Neural progenitor cell (in vitro differentiated cells): ENCODE data around the gene MYO9B. TPM values are rescaled to one million over a fixed set of nuclear protein-coding genes. Genes with fewer than 3 reads are reported as not detected.

Experiments
- DNase-seq: peaks from one replicate; pipeline ENCODE4 v3.0.0-alpha.2; 2016; ENCODE audit warnings: low spot score
- H2AFZ ChIP-seq: fragments of 200-600 bp; sonication (generic); replicated peaks from 2 replicates; pipeline ENCODE4 v1.6.1; 2016; ENCODE audit warnings: antibody characterized with exemption
- H3F3A ChIP-seq: fragments of 200-600 bp; sonication (generic); 2 replicates; pipeline ENCODE4 v1.6.1; 2016; ENCODE audit warnings: antibody characterized with exemption, low read depth
- H3K27ac ChIP-seq: fragments of 200-600 bp; sonication (generic); 2 replicates; pipeline ENCODE4 v1.5.1; 2016; ENCODE audit warnings: mild to moderate bottlenecking
- H3K27me3 ChIP-seq: fragments of 200-600 bp; sonication (generic); 2 replicates; pipeline ENCODE4 v1.6.1; 2016; ENCODE audit warnings: mild to moderate bottlenecking, moderate library complexity
- H3K36me3 ChIP-seq: fragments of 200-600 bp; sonication (generic); 2 replicates; pipeline ENCODE4 v1.5.1; 2016
- H3K4me1 ChIP-seq: fragments of 200-600 bp; sonication (generic); 2 replicates; pipeline ENCODE4 v1.6.1; 2016; ENCODE audit warnings: mixed run types
- H3K4me2 ChIP-seq: fragments of 200-600 bp; sonication (generic); 2 replicates; pipeline ENCODE4 v1.6.1; 2016
- H3K4me3 ChIP-seq: fragments of 200-600 bp; sonication (generic); 2 replicates; pipeline ENCODE4 v1.5.1; 2016
- H3K79me2 ChIP-seq: fragments of 200-600 bp; sonication (generic); 2 replicates; pipeline ENCODE4 v1.6.1; 2016; ENCODE audit warnings: low read depth
- H3K9ac ChIP-seq: fragments of 200-600 bp; sonication (generic); 2 replicates; pipeline ENCODE4 v1.6.1; 2016
- H3K9me3 ChIP-seq: fragments of 200-600 bp; sonication (generic); 2 replicates; pipeline ENCODE4 v1.5.1; 2016; ENCODE audit warnings: low read depth
- H4K20me1 ChIP-seq: fragments of 200-600 bp; sonication (generic); 2 replicates; pipeline ENCODE4 v1.6.1; 2016; ENCODE audit warnings: low read depth
- H3K27ac Mint-ChIP-seq: 3 replicates; pipeline ENCODE4 v1.8.0; 2021; ENCODE audit warnings: mixed read lengths
- H3K27me3 Mint-ChIP-seq: 2 replicates; pipeline ENCODE4 v1.8.0; 2022; ENCODE audit warnings: low read depth, mild to moderate bottlenecking, inconsistent platforms, moderate library complexity, mixed read lengths; ENCODE audit not compliant: insufficient read depth
- H3K36me3 Mint-ChIP-seq: 3 replicates; pipeline ENCODE4 v1.8.0; 2021; ENCODE audit warnings: mixed read lengths
- H3K4me1 Mint-ChIP-seq: 3 replicates; pipeline ENCODE4 v1.8.0; 2021; ENCODE audit warnings: mixed read lengths
- H3K4me3 Mint-ChIP-seq: 3 replicates; pipeline ENCODE4 v1.8.0; 2021; ENCODE audit warnings: mild to moderate bottlenecking, moderate library complexity, mixed read lengths
- H3K9me3 Mint-ChIP-seq: 3 replicates; pipeline ENCODE4 v1.8.0; 2020; ENCODE audit warnings: mixed read lengths
- CTCF ChIP-seq: fragments of 200-600 bp; sonication (generic); IDR thresholded peaks from 2 replicates; pipeline ENCODE4 v1.5.1; 2017; ENCODE audit warnings: antibody characterized with exemption, mild to moderate bottlenecking
- EZH2 ChIP-seq: fragments of 200-600 bp; sonication (generic); IDR thresholded peaks from 2 replicates; pipeline ENCODE4 v1.6.1; 2017; ENCODE audit warnings: antibody characterized with exemption, mild to moderate bottlenecking, moderate library complexity
- EZH2phosphoT487 ChIP-seq: fragments of 200-600 bp; sonication (generic); IDR thresholded peaks from 2 replicates; pipeline ENCODE4 v1.6.1; 2017; ENCODE audit warnings: antibody characterized with exemption
- total RNA-seq: library from RNA; depleted of rRNA; stranded (reverse); fragments of >200 nt; gene quantifications from 2 replicates; pipeline ENCODE4 v1.2.3, GENCODE V29; 2015; ENCODE audit warnings: low replicate concordance

MYO9B gene
- total RNA-seq, 1 donor from 2014 or later: 38.5 TPM

DNA sequence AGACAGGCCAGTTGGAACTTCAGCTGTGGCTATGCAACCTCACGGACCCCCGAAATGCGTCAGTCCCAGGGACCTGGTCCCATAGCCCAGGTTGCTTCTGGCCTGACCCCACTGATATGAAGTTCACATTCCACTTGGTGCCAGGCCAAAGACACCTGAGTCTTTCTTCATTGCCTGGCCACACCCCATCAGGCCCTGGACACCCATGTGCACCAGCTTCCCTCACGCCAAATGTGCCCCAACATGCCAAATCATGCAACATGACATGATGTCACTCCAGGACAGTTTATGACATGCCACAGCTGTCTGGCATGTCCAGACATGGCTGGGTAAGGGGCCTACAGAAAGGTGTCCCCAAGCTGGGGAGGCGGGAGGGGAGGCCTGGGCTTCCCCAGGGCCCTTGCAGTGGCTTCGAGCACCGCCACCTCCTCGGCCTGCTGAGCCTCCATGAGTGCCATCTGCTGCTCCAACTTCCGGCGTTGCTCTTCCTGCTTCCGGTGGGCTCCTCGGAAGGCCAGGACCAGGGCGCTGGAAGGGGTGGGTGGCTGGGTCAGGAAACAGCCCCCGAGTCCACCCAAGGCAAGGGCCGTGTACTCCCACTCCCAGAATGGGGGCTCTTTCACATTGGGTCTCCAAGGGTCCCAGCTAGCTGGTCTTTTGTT is 174.4 kb downstream of the MYO9B start:
- no peaks in the 10 kb centered on the region for H3K36me3 ChIP-seq
- H3K9ac ChIP-seq: no peak overlapping the region
- Mint-ChIP-seq H3K4me1 (peaks cover 37% of the 10 kb centered on the region), H3K4me3 (no peak overlapping the region), H3K27ac (no peak overlapping the region), H3K27me3 (peaks cover 9% of the 10 kb centered on the region), H3K9me3 (peaks cover 2% of the 10 kb centered on the region), H3K36me3 (no peaks in the 10 kb centered on the region)
- H3K9me3 ChIP-seq: no peaks in the 10 kb centered on the region
- H3K79me2 ChIP-seq: peaks cover 3% of the 10 kb centered on the region
- no peak overlapping the region for H3K27ac ChIP-seq
- H3K27me3 ChIP-seq: no peaks in the 10 kb centered on the region
- peaks cover 24% of the 10 kb centered on the region for H3K4me1 ChIP-seq
- no peaks in the 10 kb centered on the region for H4K20me1 ChIP-seq
- DNase-seq: no peak
- TF ChIP-seq EZH2phosphoT487: no peak
- H3F3A ChIP-seq: peaks cover 31% of the 10 kb centered on the region
- H3K4me3 ChIP-seq: no peak overlapping the region
- no peak overlapping the region for H3K4me2 ChIP-seq
- no peak overlapping the region for H2AFZ ChIP-seq

DNA sequence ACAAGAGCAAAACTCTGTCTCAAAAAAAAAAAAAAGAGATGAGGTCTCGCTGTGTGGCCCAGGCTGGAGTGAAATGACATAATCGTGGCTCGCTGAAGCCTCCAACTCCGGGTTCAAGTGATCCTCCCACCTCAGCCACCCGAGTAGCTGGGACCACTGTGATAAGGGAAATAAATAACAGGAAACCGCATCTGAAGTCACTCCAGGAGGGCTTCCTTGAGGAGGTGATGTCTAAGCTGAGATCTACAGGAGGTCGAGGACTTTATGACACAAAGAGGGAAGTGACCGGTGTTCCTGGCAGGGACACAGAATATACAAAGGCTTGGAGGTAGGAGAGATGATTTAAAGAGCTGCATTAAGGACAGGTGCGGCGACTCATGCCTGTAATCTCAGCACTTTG is 179.1 kb downstream of the MYO9B start:
- no peak overlapping the region for H3K9ac ChIP-seq
- no peak overlapping the region for H3K4me2 ChIP-seq
- H3F3A ChIP-seq: no peaks in the 10 kb centered on the region
- DNase-seq: no peak
- H3K4me1 ChIP-seq: no peaks in the 10 kb centered on the region
- Mint-ChIP-seq H3K27ac (no peak overlapping the region), H3K9me3 (no peaks in the 10 kb centered on the region), H3K4me1 (peaks cover 7% of the 10 kb centered on the region), H3K4me3 (no peak overlapping the region), H3K36me3 (no peaks in the 10 kb centered on the region), H3K27me3 (peaks cover 10% of the 10 kb centered on the region)
- no peaks in the 10 kb centered on the region for H3K9me3 ChIP-seq
- no peak for TF ChIP-seq EZH2
- TF ChIP-seq CTCF: no peak
- no peak for TF ChIP-seq EZH2phosphoT487
- no peaks in the 10 kb centered on the region for H3K36me3 ChIP-seq
- no peak overlapping the region for H3K4me3 ChIP-seq
- no peaks in the 10 kb centered on the region for H3K79me2 ChIP-seq
- no peaks in the 10 kb centered on the region for H4K20me1 ChIP-seq
- no peak overlapping the region for H3K27ac ChIP-seq
- H2AFZ ChIP-seq: no peak overlapping the region
- no peaks in the 10 kb centered on the region for H3K27me3 ChIP-seq

DNA sequence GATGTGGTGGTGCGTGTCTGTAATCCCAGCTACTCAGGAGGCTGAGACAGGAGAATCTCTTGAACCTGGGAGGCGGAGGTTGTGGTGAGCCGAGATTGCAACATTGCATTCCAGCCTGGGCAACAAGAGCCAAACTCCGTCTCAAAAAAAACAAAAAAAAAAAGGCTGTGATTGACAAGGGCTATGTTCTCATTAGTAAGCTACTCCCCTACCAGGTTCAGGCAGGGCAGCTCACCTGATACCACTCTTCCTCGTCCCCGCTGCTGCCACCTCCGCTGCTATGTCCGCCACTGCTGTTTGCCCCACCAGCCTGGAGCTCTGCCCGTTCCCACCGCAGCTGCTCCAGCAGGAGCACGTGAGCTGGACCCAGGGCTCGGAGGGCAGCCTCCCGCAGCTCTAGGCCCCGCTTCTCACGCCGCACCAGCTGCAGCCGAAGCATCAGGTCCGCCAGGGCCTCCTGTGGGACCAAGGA is 179.6 kb downstream of the MYO9B start:
- no peak overlapping the region for H2AFZ ChIP-seq
- H3K27ac ChIP-seq: no peak overlapping the region
- no peak overlapping the region for H3K9ac ChIP-seq
- Mint-ChIP-seq H3K27me3 (peaks cover 8% of the 10 kb centered on the region), H3K4me3 (no peak overlapping the region), H3K9me3 (no peaks in the 10 kb centered on the region), H3K36me3 (no peaks in the 10 kb centered on the region), H3K4me1 (peaks cover 3% of the 10 kb centered on the region), H3K27ac (no peak overlapping the region)
- H4K20me1 ChIP-seq: no peaks in the 10 kb centered on the region
- H3K4me1 ChIP-seq: no peaks in the 10 kb centered on the region
- no peaks in the 10 kb centered on the region for H3K27me3 ChIP-seq
- no peak overlapping the region for H3K4me3 ChIP-seq
- DNase-seq: no peak
- no peaks in the 10 kb centered on the region for H3K36me3 ChIP-seq
- no peaks in the 10 kb centered on the region for H3K9me3 ChIP-seq
- H3K4me2 ChIP-seq: no peak overlapping the region
- no peaks in the 10 kb centered on the region for H3F3A ChIP-seq
- no peaks in the 10 kb centered on the region for H3K79me2 ChIP-seq
- TF ChIP-seq CTCF (no peak), EZH2 (no peak), EZH2phosphoT487 (no peak)

GRCh38 chr19:17256130-17256529 is 180.6 kb downstream of the MYO9B start:
- H3F3A ChIP-seq: no peaks in the 10 kb centered on the region
- Mint-ChIP-seq H3K4me1 (peaks cover 9% of the 10 kb centered on the region), H3K27me3 (peaks cover 9% of the 10 kb centered on the region), H3K27ac (no peak overlapping the region), H3K9me3 (no peaks in the 10 kb centered on the region), H3K4me3 (no peak overlapping the region), H3K36me3 (no peaks in the 10 kb centered on the region)
- H3K36me3 ChIP-seq: no peaks in the 10 kb centered on the region
- H3K79me2 ChIP-seq: no peaks in the 10 kb centered on the region
- no peaks in the 10 kb centered on the region for H3K27me3 ChIP-seq
- no peaks in the 10 kb centered on the region for H3K4me1 ChIP-seq
- H3K9me3 ChIP-seq: no peaks in the 10 kb centered on the region
- H4K20me1 ChIP-seq: no peaks in the 10 kb centered on the region
- no peak for TF ChIP-seq EZH2phosphoT487
- TF ChIP-seq EZH2: no peak
- TF ChIP-seq CTCF: no peak
- H3K27ac ChIP-seq: no peak overlapping the region
- no peak overlapping the region for H2AFZ ChIP-seq
- no peak overlapping the region for H3K4me2 ChIP-seq
- H3K4me3 ChIP-seq: no peak overlapping the region
- H3K9ac ChIP-seq: no peak overlapping the region
- no peak for DNase-seq
